ENCODE data around the gene MEF2C. TPM values are rescaled to one million over a fixed set of nuclear protein-coding genes. Genes with fewer than 3 reads are reported as not detected.
"Not testable (repeated sequence)": the region's sequence is repeated elsewhere in the genome, so short reads cannot be mapped to it uniquely, and the experiment has no call there.

Gene MEF2C
- polyA plus RNA-seq, 1 donor (not counting 4 experiments of a cell fraction or from before 2014, with no cell fraction given): 0.10 TPM

DNA sequence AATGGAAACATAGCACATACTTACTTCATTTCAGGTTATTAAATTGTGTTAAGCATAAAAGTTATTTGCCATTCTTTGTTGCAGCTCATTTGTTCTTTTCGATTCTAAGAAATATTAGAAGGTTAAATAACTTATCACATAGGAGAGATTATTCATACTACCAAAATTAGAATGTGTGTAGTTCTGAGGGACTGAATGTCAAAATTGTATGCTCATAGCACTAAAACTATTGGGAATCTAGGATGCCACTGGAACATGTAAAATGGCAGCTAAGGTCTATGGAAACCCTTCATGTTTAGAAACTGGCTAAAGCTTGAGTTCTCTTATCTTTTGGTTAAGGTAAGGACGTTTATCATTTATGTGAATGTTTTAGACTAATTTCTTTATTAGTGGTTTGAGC is 21.5 kb upstream of the MEF2C start:
- H3K9ac ChIP-seq (ENCODE audit: control insufficient read depth, extremely low read depth, insufficient read depth, low read length); H3K4me2 ChIP-seq (ENCODE audit: control insufficient read depth, extremely low read depth, insufficient read depth, low read depth, low read length); H3K9me3 ChIP-seq (ENCODE audit: control insufficient read depth, low read depth, low read length); H3K4me1 ChIP-seq (ENCODE audit: control insufficient read depth, extremely low read depth, insufficient read depth, low read length); H4K20me1 ChIP-seq (ENCODE audit: control insufficient read depth, extremely low read depth, insufficient read depth, low read length); H3K27ac ChIP-seq (ENCODE audit: control insufficient read depth, insufficient read depth, low read length); H3K79me2 ChIP-seq (ENCODE audit: control insufficient read depth, insufficient read depth, low read length); H3K27me3 ChIP-seq (ENCODE audit: control insufficient read depth, extremely low read depth, insufficient read depth, low read length); DNase-seq (ENCODE audit: low read depth, low spot score); dilution Hi-C loops (cut with MboI; ENCODE audit: extremely low pct_ligation_motif_present, low sequenced_read_pairs); H3K9me1 ChIP-seq (ENCODE audit: control insufficient read depth, extremely low read depth, insufficient read depth, low read length); H3K4me3 ChIP-seq (ENCODE audit: control insufficient read depth in 2 of 3, extremely low read depth in 1 of 3, insufficient read depth in 2 of 3, low read depth in 1 of 3, low read length in 3 of 3); H2AFZ ChIP-seq (ENCODE audit: control insufficient read depth, low read length); H3K36me3 ChIP-seq (ENCODE audit: control insufficient read depth in 2 of 2, extremely low read depth in 1 of 2, insufficient read depth in 2 of 2, low read length in 2 of 2): not testable (repeated sequence)
- peak; percentile 5 for FAIRE-seq

DNA sequence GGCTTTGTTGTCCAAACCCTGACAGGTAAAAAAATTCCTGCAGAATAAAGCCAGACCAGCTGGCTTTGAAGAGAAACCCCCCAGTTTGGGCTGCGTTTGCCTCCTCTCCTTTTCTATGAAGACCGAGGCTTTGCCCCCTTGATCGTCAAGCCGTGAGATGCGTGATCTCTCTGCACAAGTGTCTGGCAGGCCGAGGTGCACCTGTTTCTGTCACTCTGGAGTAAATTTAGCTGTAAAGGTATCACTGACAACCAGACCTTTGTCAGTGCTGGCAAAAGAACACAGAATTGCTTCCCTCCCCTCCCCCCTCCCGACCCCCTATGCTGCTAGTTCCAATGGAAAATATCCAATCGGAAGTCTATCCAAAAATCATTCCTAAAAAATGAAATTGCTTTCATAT is 21.0 kb upstream of the MEF2C start:
- DNase-seq (ENCODE audit: low read depth, low spot score); H3K27me3 ChIP-seq (ENCODE audit: control insufficient read depth, extremely low read depth, insufficient read depth, low read length); H3K9ac ChIP-seq (ENCODE audit: control insufficient read depth, extremely low read depth, insufficient read depth, low read length); H3K9me3 ChIP-seq (ENCODE audit: control insufficient read depth, low read depth, low read length); H4K20me1 ChIP-seq (ENCODE audit: control insufficient read depth, extremely low read depth, insufficient read depth, low read length); H2AFZ ChIP-seq (ENCODE audit: control insufficient read depth, low read length); H3K27ac ChIP-seq (ENCODE audit: control insufficient read depth, insufficient read depth, low read length); H3K4me3 ChIP-seq (ENCODE audit: control insufficient read depth in 2 of 3, extremely low read depth in 1 of 3, insufficient read depth in 2 of 3, low read depth in 1 of 3, low read length in 3 of 3); H3K4me1 ChIP-seq (ENCODE audit: control insufficient read depth, extremely low read depth, insufficient read depth, low read length); dilution Hi-C loops (cut with MboI; ENCODE audit: extremely low pct_ligation_motif_present, low sequenced_read_pairs); H3K79me2 ChIP-seq (ENCODE audit: control insufficient read depth, insufficient read depth, low read length); H3K4me2 ChIP-seq (ENCODE audit: control insufficient read depth, extremely low read depth, insufficient read depth, low read depth, low read length); H3K9me1 ChIP-seq (ENCODE audit: control insufficient read depth, extremely low read depth, insufficient read depth, low read length); H3K36me3 ChIP-seq (ENCODE audit: control insufficient read depth in 2 of 2, extremely low read depth in 1 of 2, insufficient read depth in 2 of 2, low read length in 2 of 2): not testable (repeated sequence)
- FAIRE-seq: peak; percentile 53

DNA sequence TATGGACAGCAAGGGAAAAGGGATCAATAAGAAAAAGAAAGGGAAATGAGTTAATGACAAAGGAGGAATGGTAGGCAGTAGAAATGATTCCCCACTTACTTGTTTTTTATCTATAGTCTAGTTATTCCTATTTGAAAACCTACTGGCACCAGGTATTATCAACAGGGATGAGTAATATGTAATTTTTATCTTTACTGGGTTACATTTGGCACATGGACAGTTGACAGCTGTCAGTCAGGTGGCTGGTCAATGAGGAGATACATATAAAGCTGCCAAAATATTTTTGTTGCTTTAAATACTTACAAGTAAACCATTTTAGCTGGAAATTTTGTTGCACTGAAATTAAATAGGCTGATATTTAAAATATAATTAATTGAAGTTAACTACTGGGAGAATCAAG is 18.1 kb upstream of the MEF2C start:
- H3K79me2 ChIP-seq (ENCODE audit: control insufficient read depth, insufficient read depth, low read length); FAIRE-seq; H3K27ac ChIP-seq (ENCODE audit: control insufficient read depth, insufficient read depth, low read length); H3K27me3 ChIP-seq (ENCODE audit: control insufficient read depth, extremely low read depth, insufficient read depth, low read length); H3K36me3 ChIP-seq (ENCODE audit: control insufficient read depth in 2 of 2, extremely low read depth in 1 of 2, insufficient read depth in 2 of 2, low read length in 2 of 2); H3K4me3 ChIP-seq (ENCODE audit: control insufficient read depth in 2 of 3, extremely low read depth in 1 of 3, insufficient read depth in 2 of 3, low read depth in 1 of 3, low read length in 3 of 3); H3K9me1 ChIP-seq (ENCODE audit: control insufficient read depth, extremely low read depth, insufficient read depth, low read length); dilution Hi-C loops (cut with MboI; ENCODE audit: extremely low pct_ligation_motif_present, low sequenced_read_pairs); H3K9me3 ChIP-seq (ENCODE audit: control insufficient read depth, low read depth, low read length); H4K20me1 ChIP-seq (ENCODE audit: control insufficient read depth, extremely low read depth, insufficient read depth, low read length); H3K4me1 ChIP-seq (ENCODE audit: control insufficient read depth, extremely low read depth, insufficient read depth, low read length); H3K4me2 ChIP-seq (ENCODE audit: control insufficient read depth, extremely low read depth, insufficient read depth, low read depth, low read length); H2AFZ ChIP-seq (ENCODE audit: control insufficient read depth, low read length); H3K9ac ChIP-seq (ENCODE audit: control insufficient read depth, extremely low read depth, insufficient read depth, low read length); DNase-seq (ENCODE audit: low read depth, low spot score): not testable (repeated sequence)

Data from keratinocyte (primary cell).